Activated CD8-positive, alpha-beta memory T cell treated with anti-CD3 and anti-CD28 coated beads for 4 hours (primary cell): ENCODE results near the gene CACNA1C.

ENCODE experiments used
- DNase-seq, 2 donors: peaks; one replicate each; pipeline ENCODE4 v3.0.0-alpha.2; 2020; ENCODE audit warnings: low read depth in 2 of 2

The CACNA1C gene

GRCh38 chr12:2454601-2455177 lies 401.9 kb downstream of the CACNA1C start:
- no peak for DNase-seq

GRCh38 chr12:2455410-2455809 lies 402.6 kb downstream of the CACNA1C start:
- DNase-seq, result no peak

DNA sequence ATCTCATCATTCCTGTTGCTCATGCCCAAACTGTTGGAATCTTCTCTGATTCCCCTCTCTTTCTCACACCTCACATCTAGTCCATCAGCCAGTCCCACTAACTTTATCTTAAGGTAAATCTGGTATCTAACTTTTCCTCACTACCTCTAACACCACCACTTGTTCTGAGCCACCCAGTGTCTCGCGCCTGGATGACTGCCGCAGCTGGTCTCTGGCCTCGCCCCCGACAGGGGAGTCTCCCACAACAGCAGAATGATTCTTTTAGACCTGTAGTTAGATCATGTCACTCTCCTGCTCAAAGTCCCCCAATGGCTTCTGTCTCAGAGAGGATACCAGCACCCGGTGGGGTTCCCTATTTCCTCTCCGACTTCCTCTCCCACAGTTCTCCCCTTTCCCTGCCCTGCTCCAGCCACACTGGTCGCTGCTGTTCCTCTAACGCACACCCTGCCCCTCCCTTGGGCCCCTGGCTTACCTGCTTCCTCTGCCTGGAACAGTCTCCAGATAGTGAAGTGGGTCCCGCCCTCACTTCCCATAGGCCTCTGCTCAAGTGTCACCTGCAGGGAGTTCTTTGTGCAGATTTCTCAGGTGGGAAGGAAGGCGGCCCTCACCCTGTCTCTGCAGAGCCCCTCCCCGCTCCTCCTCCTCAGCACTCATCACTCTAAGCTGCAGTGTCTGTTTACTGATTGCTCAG lies 403.5 kb downstream of the CACNA1C start:
- no peak for DNase-seq

DNA sequence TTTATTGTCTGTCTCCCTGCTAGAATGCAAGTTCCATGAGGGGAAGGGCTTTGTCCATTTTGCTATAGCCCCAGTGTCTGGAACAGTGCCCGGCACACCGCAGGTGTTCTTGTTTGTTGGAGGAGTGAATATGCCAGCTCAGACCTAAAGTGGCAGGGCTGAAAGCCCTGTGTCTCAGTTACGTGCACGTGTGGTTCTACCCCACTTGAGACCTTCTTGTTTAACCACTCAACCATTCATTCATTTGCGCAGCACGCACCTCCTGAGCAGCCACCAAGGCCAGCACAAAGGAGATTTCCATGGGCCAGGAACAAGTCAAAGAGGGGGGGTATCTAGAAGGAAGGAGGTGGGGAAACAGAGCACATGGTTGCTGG lies 404.0 kb downstream of the CACNA1C start:
- DNase-seq, result no peak

GRCh38 chr12:2457215-2457932 lies 404.6 kb downstream of the CACNA1C start:
- no peak for DNase-seq

DNA sequence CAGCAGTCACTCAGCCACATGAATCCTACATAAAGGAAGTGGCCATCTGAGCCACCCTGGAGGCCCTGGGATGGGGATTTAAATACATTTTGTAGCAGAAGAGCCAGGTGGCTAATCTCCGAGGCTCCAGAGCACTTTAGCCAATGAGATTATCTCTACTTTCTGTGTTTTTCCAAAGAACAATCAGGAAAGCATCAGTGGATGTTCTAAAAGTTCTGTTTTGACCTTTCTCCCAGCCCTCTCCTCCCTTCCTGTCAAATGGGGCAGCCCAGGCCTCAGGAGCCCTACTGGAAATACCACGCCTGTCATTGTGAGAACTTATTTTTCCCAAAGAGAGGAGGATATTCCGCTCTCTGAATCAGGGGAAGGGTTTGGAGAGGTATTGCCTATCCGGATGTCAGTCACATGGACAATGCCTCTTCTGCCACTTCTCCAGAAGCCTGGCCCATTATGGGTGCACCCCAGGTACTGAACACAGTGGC lies 405.2 kb downstream of the CACNA1C start:
- no peak for DNase-seq

- no peak for DNase-seq
Measured at GRCh38 chr12:2460051-2460670, 407.4 kb downstream of the CACNA1C start.

- no peak for DNase-seq
Measured at GRCh38 chr12:2461046-2461445, 408.3 kb downstream of the CACNA1C start.

- no peak for DNase-seq
Measured at GRCh38 chr12:2461645-2462044, 408.9 kb downstream of the CACNA1C start.

GRCh38 chr12:2462087-2462486 lies 409.3 kb downstream of the CACNA1C start:
- no peak for DNase-seq

DNA sequence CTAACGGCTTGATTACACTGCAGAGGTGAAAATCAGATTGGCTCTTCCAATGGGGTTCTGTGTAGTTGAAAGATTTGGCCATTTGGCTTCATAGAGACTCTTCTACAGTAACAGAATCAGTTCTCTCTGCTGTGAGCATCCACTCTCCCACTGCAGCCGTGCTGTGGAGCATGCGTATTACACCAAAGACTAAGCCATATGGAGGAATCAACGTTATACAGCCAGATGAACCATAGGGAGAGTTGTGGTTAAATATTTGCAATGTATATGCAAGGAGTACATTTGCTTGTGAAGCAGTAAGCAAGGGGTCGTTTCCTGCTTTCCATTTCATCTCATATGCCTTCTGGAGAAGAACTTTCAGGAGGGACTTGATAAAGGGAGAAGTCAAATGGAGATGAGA lies 410.9 kb downstream of the CACNA1C start:
- DNase-seq, result no peak

DNA sequence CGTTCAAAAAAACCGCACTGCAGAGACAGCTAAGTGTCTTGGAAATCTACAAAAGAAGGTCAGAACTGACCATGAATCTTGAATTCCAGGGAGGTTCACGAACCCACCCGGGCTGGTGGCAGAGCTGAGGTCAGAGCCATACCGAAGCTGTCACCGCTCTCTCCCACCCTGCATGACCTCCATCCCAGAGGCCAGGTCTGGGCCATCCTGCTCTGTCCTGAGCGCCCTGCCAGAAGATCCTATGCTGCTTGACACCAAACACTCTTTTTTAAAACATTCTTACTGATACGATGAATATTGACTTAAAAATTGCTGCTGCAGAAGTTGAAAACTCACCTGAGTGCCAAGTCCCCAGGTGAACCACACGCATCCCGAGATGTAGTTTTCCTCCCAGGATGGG lies 412.9 kb downstream of the CACNA1C start:
- DNase-seq, result no peak

- DNase-seq, result no peak
Measured at GRCh38 chr12:2466211-2466610, 413.4 kb downstream of the CACNA1C start.

DNA sequence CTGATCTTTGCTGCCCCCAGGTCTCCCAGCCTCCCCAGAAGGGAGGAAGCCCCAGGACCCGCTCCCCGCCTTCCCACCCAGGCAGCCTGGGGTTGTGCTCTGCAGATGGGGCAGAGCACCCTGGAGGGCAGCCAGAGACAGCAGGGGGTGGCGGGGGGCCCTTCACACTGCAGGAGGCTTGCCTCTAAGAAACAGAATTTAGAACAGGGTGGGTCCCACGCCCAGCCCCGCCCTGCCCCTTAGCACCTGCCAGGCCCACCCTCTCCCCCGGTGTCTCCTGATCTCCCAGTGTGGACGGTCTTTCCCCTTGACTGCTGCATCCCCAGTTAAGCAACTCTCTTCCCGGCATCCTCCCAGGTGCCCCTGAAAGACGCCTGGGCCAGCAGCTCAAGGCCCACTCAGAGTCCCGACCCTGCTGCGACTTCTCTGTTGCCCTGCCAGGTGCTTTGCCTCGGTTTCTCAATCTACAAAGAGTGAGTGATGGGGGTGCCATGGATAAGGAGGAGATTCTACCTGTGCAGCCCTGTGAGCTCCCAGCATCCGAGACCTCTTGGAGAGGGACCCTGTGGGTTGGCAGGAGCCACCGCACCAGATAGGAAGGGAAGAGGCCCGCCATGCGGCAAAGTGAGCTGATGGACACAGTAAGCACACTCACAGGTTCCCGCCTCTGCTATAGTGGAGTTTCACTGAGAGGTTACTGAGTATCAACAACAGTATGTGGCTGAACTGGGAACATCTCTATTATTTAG lies 414.8 kb downstream of the CACNA1C start:
- DNase-seq, result no peak

- no peak for DNase-seq
Measured at GRCh38 chr12:2475984-2476383, 423.2 kb downstream of the CACNA1C start.

DNA sequence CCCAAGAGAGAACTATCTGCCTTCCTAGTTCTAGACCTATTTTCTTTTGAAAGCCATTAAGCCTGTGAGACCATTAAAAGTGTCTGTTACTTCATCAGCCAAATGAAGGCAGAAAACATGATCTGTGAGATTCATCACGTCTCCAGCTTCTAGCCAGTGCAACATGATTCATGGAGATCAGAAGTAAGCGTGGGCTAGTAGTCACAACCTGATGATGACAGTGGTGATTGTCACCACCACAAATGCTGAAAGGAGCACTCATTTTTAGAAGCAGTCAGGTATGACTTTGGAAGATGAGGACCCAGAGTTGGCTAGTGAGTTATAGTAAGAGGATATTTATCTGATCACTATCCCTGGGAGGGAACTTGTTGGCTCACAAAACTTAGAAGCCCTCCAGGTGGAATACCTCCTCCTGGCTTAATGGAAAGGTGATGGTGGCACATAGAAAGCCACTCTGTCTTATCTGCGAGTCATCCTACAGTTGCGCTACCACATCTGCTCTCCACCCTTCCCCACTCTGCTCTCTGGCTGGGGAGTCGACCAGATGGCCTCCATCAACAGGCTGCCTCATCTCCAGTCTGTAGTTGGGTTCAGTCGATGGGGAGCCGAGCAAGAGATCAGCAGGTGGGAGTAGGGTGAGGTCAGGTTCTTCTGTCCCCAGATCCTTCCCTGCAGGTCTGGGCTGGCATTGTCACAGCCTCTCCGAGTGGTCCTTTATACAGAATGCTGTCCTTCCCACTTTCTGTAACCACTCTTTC lies 424.4 kb downstream of the CACNA1C start:
- DNase-seq, result no peak

- DNase-seq, result no peak
Measured at GRCh38 chr12:2479851-2480535, 427.2 kb downstream of the CACNA1C start.

- DNase-seq, result no peak
Measured at GRCh38 chr12:2481346-2481745, 428.6 kb downstream of the CACNA1C start.

- DNase-seq, result no peak
Measured at GRCh38 chr12:2481951-2482350, 429.2 kb downstream of the CACNA1C start.

DNA sequence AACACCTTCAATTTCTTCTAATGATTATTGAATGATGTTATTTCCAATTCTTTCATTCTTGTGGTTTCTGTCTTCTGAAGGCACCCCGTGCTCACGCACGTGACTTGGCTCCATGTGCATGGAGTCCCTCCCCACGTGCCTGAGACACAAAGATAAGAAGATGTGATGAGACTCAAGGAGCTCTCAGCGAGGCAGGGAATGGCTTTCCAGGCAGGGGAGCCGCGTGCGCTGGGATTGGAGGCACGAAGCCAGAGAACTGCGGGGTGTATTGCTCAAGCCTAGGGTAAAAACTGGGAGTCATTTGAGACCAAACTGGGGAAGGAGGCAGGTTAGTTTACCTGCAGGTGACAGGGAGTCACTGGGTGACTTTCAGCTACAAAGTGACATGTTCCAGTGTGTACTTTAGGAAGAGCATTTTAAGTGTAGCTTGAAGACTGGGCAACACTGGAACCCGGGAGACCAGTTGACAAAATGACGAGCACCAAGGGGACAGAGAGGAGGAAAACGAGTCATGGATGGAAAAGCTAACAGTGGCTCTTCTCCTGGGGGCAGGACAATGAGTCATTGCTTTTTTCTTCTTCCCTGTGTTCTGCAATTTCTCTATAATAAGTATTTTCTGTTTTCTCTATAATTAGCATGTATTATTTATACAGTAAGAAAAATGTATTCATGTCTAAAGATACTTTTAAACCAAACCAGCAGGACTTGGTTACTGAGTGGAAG lies 430.3 kb downstream of the CACNA1C start:
- DNase-seq, result no peak
